Panc1 (cell line): ENCODE data around the gene EML1. TPM values are rescaled to one million over a fixed set of nuclear protein-coding genes. Genes with fewer than 3 reads are reported as not detected.

Experiments used
- ATAC-seq: fragments of 200-7000 bp; cut with Tn5 transposase; 2 replicates; pipeline ENCODE4 v1.9.1; 2020; ENCODE audit warnings: mild to moderate bottlenecking, moderate library complexity
- BruUV-seq: library from RNA; stranded (reverse); fragments of 400-500 nt; replicated peaks from 2 replicates; lab custom pipeline; 2021; lab: Mats Ljungman, UMichigan
- CTCF ChIA-PET: fragments of 300-600 bp; sonication (Branson Sonifier 250); formaldehyde crosslinking; loops from one replicate; lab custom pipeline; 2022; ENCODE audit warnings: antibody characterized with exemption; lab: Charles Lee
- POLR2A ChIA-PET: fragments of 300-600 bp; sonication (Branson Sonifier 250); formaldehyde crosslinking; loops from one replicate; lab custom pipeline; 2022; ENCODE audit warnings: antibody characterized with exemption; lab: Charles Lee
- DNase-seq: peaks from one replicate; pipeline ENCODE4 v3.0.0-alpha.2; 2010; ENCODE audit warnings: low read depth, low spot score
- H3K27ac ChIP-seq: 2 replicates; pipeline ENCODE4 v1.5.1; 2011; ENCODE audit warnings: mild to moderate bottlenecking, low read length, inconsistent platforms
- H3K27me3 ChIP-seq: fragments of 200-500 bp; sonication (Bioruptor generic); 2 replicates; pipeline ENCODE4 v1.6.0; 2014; ENCODE audit warnings: low read length, inconsistent platforms; ENCODE audit not compliant: control insufficient read depth, insufficient read depth
- H3K36me3 ChIP-seq: fragments of 200-500 bp; sonication (Bioruptor generic); 2 replicates; pipeline ENCODE4 v1.5.1; 2014; ENCODE audit warnings: inconsistent platforms, mild to moderate bottlenecking, low read length, moderate library complexity; ENCODE audit not compliant: control insufficient read depth, insufficient read depth
- H3K4me1 ChIP-seq: 2 replicates; pipeline ENCODE4 v1.5.1; 2011; ENCODE audit warnings: inconsistent platforms, mild to moderate bottlenecking, low read length, moderate library complexity; ENCODE audit not compliant: control insufficient read depth, insufficient read depth
- H3K4me3 ChIP-seq, 2 experiments: 2 replicates each; pipeline ENCODE4 v1.5.1; 2011 to 2012; ENCODE audit warnings: low read depth in 2 of 2, low read length in 2 of 2, mild to moderate bottlenecking in 2 of 2, inconsistent platforms in 1 of 2, moderate library complexity in 1 of 2
- H3K9me3 ChIP-seq: fragments of 200-500 bp; sonication (Bioruptor generic); 2 replicates; pipeline ENCODE4 v1.5.1; 2014; ENCODE audit warnings: low read depth, mild to moderate bottlenecking, inconsistent platforms, low read length, moderate library complexity; ENCODE audit not compliant: control insufficient read depth, insufficient read depth
- CTCF ChIP-seq: fragments of 450-650 bp; IDR thresholded peaks from 2 replicates; pipeline ENCODE4 v1.5.1; 2017; ENCODE audit warnings: mild to moderate bottlenecking
- POLR2AphosphoS5 ChIP-seq: IDR thresholded peaks from 2 replicates; pipeline ENCODE4 v1.6.1; 2012; ENCODE audit warnings: mild to moderate bottlenecking, low read depth, low read length, moderate library complexity
- REST ChIP-seq, 2 experiments: IDR thresholded peaks; 2 replicates each; pipeline ENCODE4 v1.6.1; 2011 to 2012; ENCODE audit warnings: low read depth in 2 of 2, control low read depth in 1 of 2, low read length in 1 of 2, mild to moderate bottlenecking in 1 of 2, moderate library complexity in 1 of 2; ENCODE audit not compliant: insufficient read depth in 1 of 2
- SIN3A ChIP-seq: IDR thresholded peaks from 2 replicates; pipeline ENCODE4 v1.6.1; 2012; ENCODE audit warnings: low read depth, mild to moderate bottlenecking, low read length, moderate library complexity, borderline replicate concordance; ENCODE audit not compliant: insufficient read depth
- TCF7L2 ChIP-seq: IDR thresholded peaks from 2 replicates; pipeline ENCODE4 v1.6.1; 2011; ENCODE audit warnings: mild to moderate bottlenecking, low read depth, low read length, inconsistent platforms
- in situ Hi-C: cut with HindIII; loops from 2 replicates; pipeline ENCODE4 v1.10.0; 2016; ENCODE audit warnings: low sequenced_read_pairs, low pct_unique_long_range_greater_than_20kb
- intact Hi-C: fragments of 100-400 bp; cut with micrococcal nuclease; formaldehyde crosslinking; loops from one replicate; pipeline ENCODE4 v1.10.0; 2022; ENCODE audit not compliant: unreplicated experiment
- total RNA-seq: library from RNA; stranded (reverse); gene quantifications from one replicate; pipeline ENCODE4 v1.2.1, GENCODE V29; 2021; ENCODE audit not compliant: unreplicated experiment

Gene EML1
- total RNA-seq, 1 experiment from 2014 or later, result 35.3 TPM

GRCh38 chr14:99817331-99817730 lies 24.1 kb downstream of the EML1 start:
- no TSS peak for BruUV-seq
- Histone ChIP-seq H3K9me3 (no peaks in the 10 kb centered on the region), H3K27ac (no peak overlapping the region), H3K4me1 (no peaks in the 10 kb centered on the region), H3K4me3 (no peak overlapping the region), H3K27me3 (no peaks in the 10 kb centered on the region), H3K36me3 (no peaks in the 10 kb centered on the region)
- DNase-seq (no peak), ATAC-seq (no peak)
- in situ Hi-C loops (no loop called here), intact Hi-C loops (loop anchor here (5.0 kb wide), 1 partner anchor 80 kb away; no protein-coding TSS in a partner anchor)
- TF ChIP-seq CTCF (no peak), POLR2AphosphoS5 (no peak), TCF7L2 (no peak), REST (IDR thresholded peaks at IDR 0.05; ENCODE audit: insufficient read depth in 1 of 2, low read depth in 2 of 2, low read length in 1 of 2) (no peak), SIN3A (no peak)
- ChIA-PET CTCF (interaction anchor here (0.9 kb wide), 1 partner anchor 18 kb away, joined by 4 read pairs; no protein-coding TSS in a partner anchor), POLR2A (no interaction called here)

GRCh38 chr14:99818503-99819036 lies 25.4 kb downstream of the EML1 start:
- no TSS peak for BruUV-seq
- CTCF ChIA-PET, result no interaction called here

More at GRCh38 chr14:99818503-99819036, 25.4 kb downstream of the EML1 start:
- H3K27me3 ChIP-seq, result no peaks in the 10 kb centered on the region
- H3K27ac ChIP-seq, result no peak overlapping the region
- no peaks in the 10 kb centered on the region for H3K36me3 ChIP-seq
- in situ Hi-C loops, result no loop called here
- ATAC-seq (no peak), DNase-seq (no peak)
- H3K4me3 ChIP-seq, result no peak overlapping the region
- POLR2A ChIA-PET, result no interaction called here
- intact Hi-C loops, result loop anchor here (5.0 kb wide), 1 partner anchor 81 kb away; no protein-coding TSS in a partner anchor
- no peak for TF ChIP-seq CTCF
- TF ChIP-seq REST (IDR thresholded peaks at IDR 0.05; ENCODE audit: insufficient read depth in 1 of 2, low read depth in 2 of 2, low read length in 1 of 2), result no peak
- TF ChIP-seq TCF7L2, result no peak
- no peak for TF ChIP-seq POLR2AphosphoS5
- TF ChIP-seq SIN3A, result no peak
- no peaks in the 10 kb centered on the region for H3K4me1 ChIP-seq
- no peaks in the 10 kb centered on the region for H3K9me3 ChIP-seq
